PFSK-1 (cell line): ENCODE data around the gene RUNX1.

Experiments used
- FOXP2 ChIP-seq: optimal IDR thresholded peaks from 2 replicates; pipeline ENCODE3; 2011; ENCODE audit warnings: borderline replicate concordance, control low read depth, inconsistent platforms; ENCODE audit not compliant: insufficient read depth; ENCODE audit errors: extremely low read length, extremely low read depth
- POLR2AphosphoS5 ChIP-seq: IDR thresholded peaks from 2 replicates; pipeline ENCODE4 v1.6.1; 2012; ENCODE audit warnings: low read depth, mild to moderate bottlenecking, control low read depth, low read length, moderate library complexity
- REST ChIP-seq, 2 experiments: IDR thresholded peaks; 2 replicates each; pipeline versions ENCODE4 v1.6.1 to v1.8.0; 2011 to 2012; ENCODE audit warnings: low read depth in 2 of 2, low read length in 2 of 2, control low read depth in 1 of 2, inconsistent platforms in 1 of 2, mild to moderate bottlenecking in 1 of 2, moderate library complexity in 1 of 2; ENCODE audit not compliant: insufficient read depth in 1 of 2
- SIN3A ChIP-seq: IDR thresholded peaks from 2 replicates; pipeline ENCODE4 v1.6.1; 2012; ENCODE audit warnings: mild to moderate bottlenecking, low read length, moderate library complexity, borderline replicate concordance; ENCODE audit not compliant: insufficient read depth
- TAF1 ChIP-seq: IDR thresholded peaks from 2 replicates; pipeline ENCODE4 v1.6.1; 2012; ENCODE audit warnings: low read length, control low read depth, borderline replicate concordance; ENCODE audit not compliant: insufficient read depth

The RUNX1 gene

GRCh38 chr21:34799092-34799491, 250.0 kb downstream of the RUNX1 start:
- TF ChIP-seq SIN3A (no peak), FOXP2 (no peak), REST (IDR thresholded peaks at IDR 0.05; ENCODE audit: insufficient read depth in 1 of 2, low read depth in 2 of 2, low read length in 2 of 2) (no peak)

GRCh38 chr21:34797921-34798535, 251.1 kb downstream of the RUNX1 start:
- TF ChIP-seq TAF1 (no peak), SIN3A (no peak), POLR2AphosphoS5 (no peak), FOXP2 (no peak), REST (IDR thresholded peaks at IDR 0.05; ENCODE audit: insufficient read depth in 1 of 2, low read depth in 2 of 2, low read length in 2 of 2) (no peak)

GRCh38 chr21:34797201-34797525, 251.9 kb downstream of the RUNX1 start:
- TF ChIP-seq REST (IDR thresholded peaks at IDR 0.05; ENCODE audit: insufficient read depth in 1 of 2, low read depth in 2 of 2, low read length in 2 of 2) (no peak), POLR2AphosphoS5 (no peak)

GRCh38 chr21:34796518-34797200, 252.4 kb downstream of the RUNX1 start:
- TF ChIP-seq SIN3A (no peak), FOXP2 (no peak), TAF1 (no peak), POLR2AphosphoS5 (no peak), REST (IDR thresholded peaks at IDR 0.05; ENCODE audit: insufficient read depth in 1 of 2, low read depth in 2 of 2, low read length in 2 of 2) (no peak)
